Left ventricle myocardium inferior (tissue), 1 donor: ENCODE results near the gene SLC17A3. TPM values are rescaled to one million over a fixed set of nuclear protein-coding genes. Genes with fewer than 3 reads are reported as not detected.

Source experiments
- DNase-seq: peaks from one replicate; pipeline ENCODE4 v3.0.0-alpha.2; 2020
- H3K27ac ChIP-seq: fragments of 200-600 bp; replicated peaks from 2 replicates; pipeline ENCODE4 v1.8.0; 2021
- H3K27me3 ChIP-seq: fragments of 200-600 bp; 2 replicates; pipeline ENCODE4 v1.8.0; 2021; ENCODE audit warnings: low read depth
- H3K36me3 ChIP-seq: fragments of 200-600 bp; 2 replicates; pipeline ENCODE4 v1.8.0; 2021
- H3K4me1 ChIP-seq: fragments of 200-600 bp; 2 replicates; pipeline ENCODE4 v1.8.0; 2021
- H3K4me3 ChIP-seq: fragments of 200-600 bp; 2 replicates; pipeline ENCODE4 v1.8.0; 2021; ENCODE audit warnings: mild to moderate bottlenecking, moderate library complexity
- H3K9me3 ChIP-seq: fragments of 200-600 bp; replicated peaks from 2 replicates; pipeline ENCODE4 v1.8.0; 2021
- CTCF ChIP-seq: fragments of 200-600 bp; IDR thresholded peaks from 2 replicates; pipeline ENCODE4 v1.8.0; 2021; ENCODE audit warnings: antibody characterized with exemption, mild to moderate bottlenecking, borderline replicate concordance
- intact Hi-C: fragments of 100-400 bp; cut with micrococcal nuclease; formaldehyde crosslinking; loops from one replicate; pipeline ENCODE4 v1.11.0; 2022
- total RNA-seq: library from RNA; stranded (reverse); fragmentation: NEBNext Ultra II Directional; extraction: Animal tissue kit (Norgen Biotek cat#: 25700); gene quantifications from one replicate; pipeline ENCODE4 v1.2.1, GENCODE V29; 2021
- donor health status: DM: no; HTN: yes; CAD: no; lungs with severe emphysema.

Gene SLC17A3
- total RNA-seq, 1 donor from 2014 or later: not detected

- Histone ChIP-seq H3K9me3 (no peaks in the 10 kb centered on the region), H3K36me3 (no peaks in the 10 kb centered on the region), H3K27ac (no peak overlapping the region), H3K4me1 (no peaks in the 10 kb centered on the region), H3K4me3 (no peak overlapping the region), H3K27me3 (peaks cover 9% of the 10 kb centered on the region)
- TF ChIP-seq CTCF: peak; percentile 53
- intact Hi-C loops: no loop called here
- no peak for DNase-seq
These were observed 16.1 kb upstream of the SLC17A3 start for GRCh38 chr6:25889877-25890853.

GRCh38 chr6:25888626-25889025 is 14.6 kb upstream of the SLC17A3 start:
- Histone ChIP-seq H3K27ac (no peak overlapping the region), H3K27me3 (peaks cover 11% of the 10 kb centered on the region), H3K9me3 (no peaks in the 10 kb centered on the region), H3K36me3 (no peaks in the 10 kb centered on the region), H3K4me1 (no peaks in the 10 kb centered on the region), H3K4me3 (no peak overlapping the region)
- no peak for TF ChIP-seq CTCF
- intact Hi-C loops: no loop called here
- DNase-seq: no peak

DNA sequence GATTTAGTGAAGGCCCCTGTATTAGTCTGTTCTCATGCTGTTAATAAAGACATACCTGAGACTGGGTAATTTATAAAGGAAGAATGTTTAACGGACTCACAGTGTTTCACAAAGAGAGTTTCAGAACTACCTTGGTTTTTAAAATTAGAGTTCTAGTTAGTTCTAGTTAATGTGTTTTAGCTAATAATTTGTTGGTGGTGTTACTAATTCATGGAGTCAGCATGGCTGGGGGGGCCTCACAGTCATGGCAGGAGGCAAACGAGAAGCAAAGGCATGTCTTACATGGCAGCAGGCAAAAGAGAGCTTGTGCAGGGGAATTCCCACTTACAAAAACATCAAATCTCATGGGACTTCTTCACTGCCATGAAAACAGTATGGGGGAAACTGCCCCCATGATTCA is 12.0 kb upstream of the SLC17A3 start:
- Histone ChIP-seq H3K27ac (no peak overlapping the region), H3K36me3 (no peaks in the 10 kb centered on the region), H3K4me3 (no peak overlapping the region), H3K4me1 (no peaks in the 10 kb centered on the region), H3K27me3 (peaks cover 29% of the 10 kb centered on the region), H3K9me3 (no peaks in the 10 kb centered on the region)
- no peak for DNase-seq
- no peak for TF ChIP-seq CTCF
- intact Hi-C loops: no loop called here

DNA sequence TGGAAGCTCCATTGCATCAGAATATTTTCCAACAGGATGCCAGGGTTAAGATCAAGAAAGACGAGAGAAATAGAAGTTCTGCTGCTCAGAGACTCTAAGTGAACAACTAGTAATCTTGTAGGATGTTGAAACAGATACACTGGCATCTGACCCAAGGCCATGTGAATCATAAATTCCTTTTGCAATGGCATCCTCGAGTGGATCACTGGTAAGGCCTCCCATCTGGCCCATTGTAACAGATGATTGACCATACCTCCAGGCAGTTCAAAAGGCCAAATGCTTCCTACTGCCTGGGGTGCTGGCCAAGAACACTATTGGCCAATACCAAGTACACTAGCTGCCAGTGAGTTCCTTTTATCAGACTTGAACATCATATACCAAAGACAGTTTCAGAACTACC is 9.9 kb upstream of the SLC17A3 start:
- H3K36me3 ChIP-seq: no peaks in the 10 kb centered on the region
- no peak for TF ChIP-seq CTCF
- H3K4me3 ChIP-seq: no peak overlapping the region
- H3K4me1 ChIP-seq: no peaks in the 10 kb centered on the region
- no peak for DNase-seq
- H3K27me3 ChIP-seq: peaks cover 29% of the 10 kb centered on the region
- H3K9me3 ChIP-seq: no peaks in the 10 kb centered on the region
- H3K27ac ChIP-seq: no peak overlapping the region
- intact Hi-C loops: no loop called here

DNA sequence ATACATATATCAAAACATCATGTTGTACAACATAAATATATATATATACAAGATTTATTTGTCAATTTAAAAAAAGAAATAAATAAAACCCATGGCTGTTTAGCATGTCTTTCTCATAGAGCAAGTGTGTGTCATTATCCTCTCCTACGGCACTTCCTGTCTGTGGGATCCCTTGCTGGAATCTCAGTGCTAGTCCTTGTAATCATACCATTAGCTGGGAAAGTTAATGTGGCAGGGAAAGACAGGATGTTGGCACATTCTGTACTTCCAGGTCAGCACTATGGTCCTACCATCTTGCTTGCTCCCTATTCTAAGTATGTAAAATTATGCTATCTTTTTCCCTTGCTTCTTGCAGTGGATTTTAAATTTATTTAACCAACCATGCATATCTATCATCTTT is 9.5 kb upstream of the SLC17A3 start:
- Histone ChIP-seq H3K27ac (no peak overlapping the region), H3K36me3 (no peaks in the 10 kb centered on the region), H3K4me3 (no peak overlapping the region), H3K27me3 (peaks cover 29% of the 10 kb centered on the region), H3K4me1 (no peaks in the 10 kb centered on the region), H3K9me3 (no peaks in the 10 kb centered on the region)
- intact Hi-C loops: no loop called here
- TF ChIP-seq CTCF: no peak
- DNase-seq: no peak
